Astrocyte (in vitro differentiated cells and primary cell): ENCODE results near the gene HOXA4. TPM values are rescaled to one million over a fixed set of nuclear protein-coding genes. Genes with fewer than 3 reads are reported as not detected.

Source experiments
- DNase-seq: peaks from one replicate; pipeline ENCODE4 v3.0.0-alpha.2; 2010; ENCODE audit warnings: low read depth
- FAIRE-seq: peaks from 2 replicates; lab custom pipeline; 2011; peaks lifted over from hg19 to GRCh38; lab: Jason Lieb, UNC
- H2AFZ ChIP-seq: 2 replicates; pipeline ENCODE4 v1.6.0; 2012; ENCODE audit warnings: low read depth, low read length, inconsistent platforms
- H3K27ac ChIP-seq: 2 replicates; pipeline ENCODE4 v1.5.1; 2011; ENCODE audit warnings: low read depth, low read length, inconsistent platforms
- H3K27me3 ChIP-seq: 2 replicates; pipeline ENCODE4 v1.6.0; 2011; ENCODE audit warnings: low read length, inconsistent platforms; ENCODE audit not compliant: insufficient read depth
- H3K36me3 ChIP-seq: 2 replicates; pipeline ENCODE4 v1.5.1; 2011; ENCODE audit warnings: low read length, inconsistent platforms; ENCODE audit not compliant: insufficient read depth
- H3K4me1 ChIP-seq: 2 replicates; pipeline ENCODE4 v1.5.1; 2011; ENCODE audit warnings: low read length, inconsistent platforms; ENCODE audit not compliant: insufficient read depth
- H3K4me2 ChIP-seq: 2 replicates; pipeline ENCODE4 v1.6.0; 2012; ENCODE audit warnings: low read length, inconsistent platforms
- H3K4me3 ChIP-seq: 2 replicates; pipeline ENCODE4 v1.5.1; 2011; ENCODE audit warnings: low read depth, mild to moderate bottlenecking, low read length, inconsistent platforms; ENCODE audit not compliant: insufficient read depth
- H3K79me2 ChIP-seq: 2 replicates; pipeline ENCODE4 v1.6.0; 2012; ENCODE audit warnings: mild to moderate bottlenecking, low read length, inconsistent platforms; ENCODE audit not compliant: insufficient read depth
- H3K9ac ChIP-seq: 2 replicates; pipeline ENCODE4 v1.6.0; 2012; ENCODE audit warnings: mild to moderate bottlenecking, low read length, inconsistent platforms
- H3K9me3 ChIP-seq: 2 replicates; pipeline ENCODE4 v1.5.1; 2012; ENCODE audit warnings: low read depth, mild to moderate bottlenecking, low read length, inconsistent platforms; ENCODE audit not compliant: insufficient read depth
- H4K20me1 ChIP-seq: 2 replicates; pipeline ENCODE4 v1.6.0; 2012; ENCODE audit warnings: low read length, inconsistent platforms; ENCODE audit not compliant: insufficient read depth
- H3K27ac Mint-ChIP-seq: one replicate; pipeline ENCODE4 v1.8.0; 2021; ENCODE audit warnings: mild to moderate bottlenecking, mixed read lengths; ENCODE audit not compliant: unreplicated experiment
- H3K27me3 Mint-ChIP-seq: one replicate; pipeline ENCODE4 v1.8.0; 2021; ENCODE audit warnings: low read depth, mixed read lengths; ENCODE audit not compliant: unreplicated experiment
- H3K36me3 Mint-ChIP-seq: one replicate; pipeline ENCODE4 v1.8.0; 2021; ENCODE audit warnings: low read depth, mixed read lengths; ENCODE audit not compliant: unreplicated experiment
- H3K4me1 Mint-ChIP-seq: one replicate; pipeline ENCODE4 v1.8.0; 2021; ENCODE audit warnings: low read depth, mixed read lengths; ENCODE audit not compliant: unreplicated experiment
- H3K4me3 Mint-ChIP-seq: one replicate; pipeline ENCODE4 v1.8.0; 2021; ENCODE audit warnings: mild to moderate bottlenecking, moderate library complexity, mixed read lengths; ENCODE audit not compliant: unreplicated experiment
- H3K9me3 Mint-ChIP-seq: one replicate; pipeline ENCODE4 v1.8.0; 2021; ENCODE audit warnings: mild to moderate bottlenecking, mixed read lengths; ENCODE audit not compliant: unreplicated experiment
- EZH2 ChIP-seq: IDR thresholded peaks from 2 replicates; pipeline ENCODE4 v1.6.1; 2012; ENCODE audit warnings: mild to moderate bottlenecking, low read length, inconsistent platforms; ENCODE audit not compliant: insufficient read depth
- total RNA-seq: library from RNA; stranded (reverse); gene quantifications from 2 replicates; pipeline ENCODE4 v1.2.1, GENCODE V29; 2021
- TF ChIP-seq, protein P1 (sequence below): IDR thresholded peaks from 2 replicates; pipeline ENCODE4 v1.5.1; 2011; ENCODE audit warnings: low read depth, mild to moderate bottlenecking, inconsistent platforms, low read length, moderate library complexity; ENCODE audit not compliant: insufficient read depth

HOXA4 gene
- total RNA-seq, 1 donor from 2014 or later: not detected

- no peak overlapping the region for H3K4me2 ChIP-seq
- Mint-ChIP-seq H3K27me3 (peaks cover 78% of the 10 kb centered on the region), H3K4me1 (no peaks in the 10 kb centered on the region), H3K27ac (peak overlapping the region; percentile 77), H3K4me3 (no peak overlapping the region), H3K36me3 (no peaks in the 10 kb centered on the region), H3K9me3 (peaks cover 41% of the 10 kb centered on the region)
- no peaks in the 10 kb centered on the region for H3K36me3 ChIP-seq
- no peak overlapping the region for H3K4me3 ChIP-seq
- H2AFZ ChIP-seq: no peak overlapping the region
- H3K9ac ChIP-seq: no peak overlapping the region
- H3K4me1 ChIP-seq: peaks cover 3% of the 10 kb centered on the region
- H3K27ac ChIP-seq: no peak overlapping the region
- no peaks in the 10 kb centered on the region for H4K20me1 ChIP-seq
- peaks cover 13% of the 10 kb centered on the region for H3K9me3 ChIP-seq
- no peaks in the 10 kb centered on the region for H3K79me2 ChIP-seq
- no peak for DNase-seq
- FAIRE-seq: no peak
- TF ChIP-seq EZH2: no peak
- TF ChIP-seq, protein P1, sequence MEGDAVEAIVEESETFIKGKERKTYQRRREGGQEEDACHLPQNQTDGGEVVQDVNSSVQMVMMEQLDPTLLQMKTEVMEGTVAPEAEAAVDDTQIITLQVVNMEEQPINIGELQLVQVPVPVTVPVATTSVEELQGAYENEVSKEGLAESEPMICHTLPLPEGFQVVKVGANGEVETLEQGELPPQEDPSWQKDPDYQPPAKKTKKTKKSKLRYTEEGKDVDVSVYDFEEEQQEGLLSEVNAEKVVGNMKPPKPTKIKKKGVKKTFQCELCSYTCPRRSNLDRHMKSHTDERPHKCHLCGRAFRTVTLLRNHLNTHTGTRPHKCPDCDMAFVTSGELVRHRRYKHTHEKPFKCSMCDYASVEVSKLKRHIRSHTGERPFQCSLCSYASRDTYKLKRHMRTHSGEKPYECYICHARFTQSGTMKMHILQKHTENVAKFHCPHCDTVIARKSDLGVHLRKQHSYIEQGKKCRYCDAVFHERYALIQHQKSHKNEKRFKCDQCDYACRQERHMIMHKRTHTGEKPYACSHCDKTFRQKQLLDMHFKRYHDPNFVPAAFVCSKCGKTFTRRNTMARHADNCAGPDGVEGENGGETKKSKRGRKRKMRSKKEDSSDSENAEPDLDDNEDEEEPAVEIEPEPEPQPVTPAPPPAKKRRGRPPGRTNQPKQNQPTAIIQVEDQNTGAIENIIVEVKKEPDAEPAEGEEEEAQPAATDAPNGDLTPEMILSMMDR: no peak
- peaks cover 92% of the 10 kb centered on the region for H3K27me3 ChIP-seq
These were observed 26.6 kb upstream of the HOXA4 start for GRCh38 chr7:27156916-27157701.

- H3K79me2 ChIP-seq: no peaks in the 10 kb centered on the region
These were observed 25.9 kb upstream of the HOXA4 start, which contains the start of gene HOXA7 for GRCh38 chr7:27156508-27156898. HOXA7 (minus strand) TSS chr7:27156675; CDS start chr7:27156545, 130 bp downstream.

More at GRCh38 chr7:27156508-27156898, 25.9 kb upstream of the HOXA4 start, which contains the start of gene HOXA7:
- Histone ChIP-seq H3K9me3 (peaks cover 16% of the 10 kb centered on the region), H3K27ac (no peak within 1 kb of the TSS), H3K4me1 (peaks cover 3% of the 10 kb centered on the region), H4K20me1 (no peaks in the 10 kb centered on the region), H3K36me3 (no peaks in the 10 kb centered on the region), H3K4me2 (peak within 1 kb of the TSS; percentile 11), H3K4me3 (no peak within 1 kb of the TSS), H3K9ac (no peak within 1 kb of the TSS), H3K27me3 (peaks cover 93% of the 10 kb centered on the region), H2AFZ (no peak within 1 kb of the TSS)
- no peaks in the 10 kb centered on the region for H3K36me3 Mint-ChIP-seq
- no peak within 1 kb of the TSS for H3K4me3 Mint-ChIP-seq
- TF ChIP-seq, protein P1: no peak
- TF ChIP-seq EZH2: peak; percentile 55
- FAIRE-seq (no peak), DNase-seq (no peak)
- H3K27me3 Mint-ChIP-seq: peaks cover 80% of the 10 kb centered on the region
- H3K27ac Mint-ChIP-seq: peak within 1 kb of the TSS; percentile 77
- peaks cover 44% of the 10 kb centered on the region for H3K9me3 Mint-ChIP-seq
- H3K4me1 Mint-ChIP-seq: no peaks in the 10 kb centered on the region
